Activated CD4-positive, alpha-beta T cell treated with anti-CD3 and anti-CD28 coated beads, Interleukin-2, amount 50 U/mL, for 16 hours (primary cell): Measurements from ENCODE around the gene MTPN.

Experiments used
- DNase-seq: peaks from one replicate; pipeline ENCODE4 v3.0.0-alpha.2; 2020

MTPN gene

DNA sequence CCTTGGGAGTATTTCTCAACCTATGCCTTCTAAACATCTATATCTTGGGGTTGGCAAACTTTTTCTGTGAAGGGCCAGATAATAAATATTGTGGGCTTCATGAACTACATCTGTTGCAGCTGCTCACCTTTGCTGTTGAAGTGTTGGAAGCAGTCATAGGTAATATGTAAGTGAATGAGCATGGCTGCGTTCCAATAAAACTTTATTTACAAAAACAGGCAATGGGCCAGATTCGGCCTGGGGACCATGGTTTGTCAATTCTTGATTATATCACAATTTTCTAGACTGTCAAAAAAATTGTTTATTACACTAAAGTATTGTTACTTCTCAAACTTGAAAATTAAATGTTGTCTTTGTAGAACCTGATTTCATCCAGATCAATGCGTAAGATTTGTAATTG, 54.9 kb downstream of the MTPN start:
- DNase-seq, result no peak

DNA sequence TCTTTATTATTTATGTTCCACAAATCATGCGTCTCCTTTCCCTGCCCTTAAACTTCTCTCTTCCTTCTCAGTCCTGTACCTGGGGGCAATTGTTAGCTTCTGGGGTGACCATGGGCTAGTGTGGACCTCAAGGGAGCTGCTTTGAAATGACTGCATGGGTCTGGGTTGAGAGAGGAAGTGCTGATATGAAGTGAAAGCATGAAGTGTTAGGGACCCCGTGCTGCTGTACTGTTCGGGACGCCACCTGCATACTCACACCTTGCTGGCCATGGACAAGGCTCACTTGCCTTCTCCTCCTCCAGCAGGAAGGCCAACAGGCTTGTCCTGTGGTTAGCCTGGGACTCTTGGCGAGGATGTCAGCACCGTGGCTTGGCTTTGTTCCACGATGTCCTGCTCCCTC, 56.7 kb downstream of the MTPN start:
- no peak for DNase-seq

DNA sequence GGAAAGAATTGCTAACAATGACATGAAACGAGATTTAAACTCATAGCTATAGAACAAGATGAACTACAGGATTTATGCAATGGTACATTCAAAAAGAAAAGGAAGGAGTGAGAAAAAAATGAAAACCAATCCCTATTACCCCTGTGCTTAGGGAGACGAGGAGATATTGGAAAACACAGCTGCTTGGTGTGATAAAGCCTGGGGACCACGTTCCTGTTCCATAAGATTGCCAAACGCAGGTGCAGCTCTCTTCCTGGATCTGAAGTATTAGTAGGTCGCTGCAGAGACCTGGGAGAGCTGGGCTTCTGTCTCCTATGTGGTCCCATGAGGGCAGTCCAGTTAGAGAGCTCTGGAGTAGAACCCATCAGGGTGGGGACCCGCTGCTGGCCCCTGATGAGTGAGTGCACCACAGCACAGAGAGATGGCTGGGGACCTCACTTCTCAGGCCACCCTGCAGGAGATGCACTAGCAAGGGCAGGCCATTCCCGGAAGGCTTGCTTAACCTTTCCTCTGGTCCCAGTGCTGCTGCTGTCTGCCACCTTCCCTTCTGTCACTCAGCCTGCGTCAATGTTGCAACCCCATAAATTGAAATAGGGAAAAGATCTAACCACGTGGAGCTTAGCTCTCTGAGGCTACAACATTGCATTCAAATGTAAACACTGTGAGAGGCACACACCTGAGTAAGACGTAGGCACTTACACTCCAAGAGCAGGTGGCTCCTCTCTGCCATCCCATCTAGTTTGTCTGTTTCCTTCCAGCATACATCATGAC, 57.9 kb downstream of the MTPN start:
- DNase-seq, result no peak

DNA sequence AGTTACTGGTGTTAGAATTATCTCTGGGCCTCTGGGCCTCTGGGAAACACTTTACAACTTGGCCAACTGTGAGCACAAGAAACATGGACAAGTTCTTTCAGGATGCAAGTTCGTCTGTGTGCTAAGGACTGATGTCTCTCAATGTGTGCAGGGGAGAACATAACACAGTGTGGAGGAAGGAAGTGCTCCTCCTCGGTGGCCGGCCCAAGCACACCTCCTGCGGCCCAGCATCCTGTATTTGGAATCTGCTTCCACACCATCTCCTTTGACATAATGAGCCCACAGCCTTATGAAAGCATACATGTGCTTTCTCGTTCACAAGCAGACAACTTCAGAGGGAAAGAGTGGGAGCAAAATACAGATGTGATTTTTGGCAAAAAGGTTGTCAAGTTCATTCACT, 59.0 kb downstream of the MTPN start:
- DNase-seq, result no peak

DNA sequence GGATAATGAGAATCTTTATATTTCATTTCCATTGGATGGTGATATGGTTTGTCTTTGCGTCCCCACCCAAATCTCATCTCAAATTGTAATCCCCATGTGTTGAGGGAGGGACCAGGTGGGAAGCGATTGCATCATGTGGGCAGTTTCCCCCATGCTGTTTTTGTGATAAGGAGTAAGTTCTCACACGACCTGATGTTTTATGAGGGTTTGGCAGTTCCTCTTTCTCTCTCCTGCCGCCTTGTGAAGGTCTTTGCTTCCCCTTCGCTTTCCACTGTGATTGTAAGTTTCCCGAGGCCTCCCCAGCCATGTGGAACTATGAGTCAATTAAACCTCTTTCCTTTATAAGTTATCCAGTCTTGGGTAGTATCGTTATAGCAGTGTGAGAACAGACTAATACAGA, 59.4 kb downstream of the MTPN start:
- DNase-seq, result no peak

DNA sequence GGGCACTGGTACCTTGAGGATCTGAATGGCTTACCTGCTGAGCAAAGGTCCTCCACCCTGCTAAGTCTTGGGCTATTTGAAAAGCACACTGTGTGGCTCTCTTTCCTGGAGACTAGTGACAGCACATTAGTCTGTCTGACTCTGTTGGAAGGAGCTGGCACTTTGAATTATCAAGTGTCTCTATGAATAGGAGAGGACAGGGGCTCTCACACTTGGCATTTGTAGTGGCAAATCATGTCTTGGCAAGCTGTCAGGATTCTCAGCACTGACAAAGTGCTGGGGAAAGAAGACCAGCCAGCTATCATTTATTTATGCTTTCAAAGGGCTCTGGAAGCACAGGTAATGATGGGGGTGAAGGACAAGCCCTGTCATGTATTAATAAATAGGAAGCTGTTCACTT, 62.8 kb downstream of the MTPN start:
- DNase-seq, result no peak

DNA sequence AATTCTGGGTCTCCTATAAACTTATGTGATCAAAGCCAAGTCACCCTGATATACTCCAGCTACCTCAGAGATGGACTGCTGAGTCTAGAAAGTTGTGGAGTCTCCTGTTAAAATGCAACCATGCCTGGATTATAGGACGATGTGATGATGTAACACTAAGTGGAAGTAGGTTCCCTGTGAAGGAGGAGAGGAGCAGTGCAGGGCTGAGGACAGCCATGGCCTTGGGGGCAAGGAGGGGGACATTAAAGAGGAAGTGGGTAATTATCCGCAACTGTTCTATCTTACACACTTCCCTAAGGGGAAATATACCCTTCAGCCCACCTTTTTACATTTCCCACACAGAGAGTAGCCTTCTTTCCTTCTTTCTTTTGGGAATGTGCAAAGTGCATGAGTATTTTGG, 63.8 kb downstream of the MTPN start:
- no peak for DNase-seq

DNA sequence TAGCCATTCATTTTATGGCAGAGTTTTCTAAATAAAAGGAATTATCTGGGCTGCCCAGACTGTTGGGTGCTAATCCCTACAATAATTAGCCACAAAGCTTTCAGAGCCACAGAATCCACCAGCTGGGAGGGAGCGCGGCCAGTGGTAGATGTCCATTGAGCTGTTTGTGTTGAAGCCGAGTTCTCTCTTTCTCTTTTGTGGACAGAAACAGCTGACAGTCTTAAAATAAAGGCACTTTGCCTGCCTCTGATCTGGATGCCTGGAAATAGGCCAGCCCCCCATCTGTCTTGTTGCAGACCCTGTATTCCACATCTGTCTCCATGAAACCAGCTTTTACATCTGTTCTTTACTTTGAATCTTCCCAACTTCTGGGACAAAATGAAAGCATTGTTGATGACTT, 66.1 kb downstream of the MTPN start:
- DNase-seq, result no peak

DNA sequence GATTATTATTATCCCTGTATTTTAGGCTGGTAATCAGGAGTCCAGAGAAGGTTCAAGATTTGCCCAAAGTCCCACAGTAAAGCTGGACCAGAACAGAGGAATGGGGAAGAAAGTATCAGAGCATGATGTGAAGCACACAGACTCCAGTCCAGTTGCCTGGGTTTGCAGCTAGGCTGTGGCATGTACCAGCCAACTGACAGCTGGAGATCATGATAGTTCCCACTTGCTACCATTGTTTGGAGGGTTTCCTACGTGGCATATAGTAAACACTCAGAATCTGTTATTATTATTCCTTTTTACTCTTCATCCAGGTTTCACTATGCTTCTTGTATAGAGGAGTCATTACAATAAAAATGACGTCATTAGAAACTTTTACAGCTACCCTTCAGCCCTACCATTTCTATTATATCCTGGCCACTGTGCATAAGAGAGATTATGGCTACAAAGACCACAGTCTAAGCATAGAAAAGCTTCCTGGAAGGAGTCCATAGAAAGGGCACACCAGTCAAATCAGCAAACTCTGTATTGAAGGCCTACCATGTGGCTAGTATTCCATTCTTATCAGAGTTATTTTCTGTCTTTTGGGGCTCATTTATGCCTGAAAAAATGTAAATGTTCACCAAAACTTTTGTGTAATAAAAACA, 66.6 kb downstream of the MTPN start:
- no peak for DNase-seq

DNA sequence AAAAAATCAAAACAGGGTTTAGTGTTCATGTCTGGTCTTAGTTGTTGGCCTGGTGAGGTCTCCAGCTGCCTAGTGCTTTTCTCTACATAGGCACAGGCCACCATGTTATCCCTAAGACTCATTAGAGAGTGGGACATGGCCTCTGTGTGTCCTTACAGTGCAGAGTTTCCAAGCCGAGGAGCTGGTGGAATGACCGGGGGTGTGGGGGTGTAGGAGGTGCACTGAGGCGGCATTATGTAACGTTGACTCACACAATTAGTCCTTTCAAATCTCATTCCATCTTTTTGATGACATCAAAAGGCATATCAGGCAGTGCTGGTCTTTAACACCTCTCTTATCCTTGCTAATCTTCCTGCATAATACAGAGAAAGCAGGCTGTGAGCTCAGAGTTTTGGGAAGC, 71.3 kb downstream of the MTPN start:
- no peak for DNase-seq

DNA sequence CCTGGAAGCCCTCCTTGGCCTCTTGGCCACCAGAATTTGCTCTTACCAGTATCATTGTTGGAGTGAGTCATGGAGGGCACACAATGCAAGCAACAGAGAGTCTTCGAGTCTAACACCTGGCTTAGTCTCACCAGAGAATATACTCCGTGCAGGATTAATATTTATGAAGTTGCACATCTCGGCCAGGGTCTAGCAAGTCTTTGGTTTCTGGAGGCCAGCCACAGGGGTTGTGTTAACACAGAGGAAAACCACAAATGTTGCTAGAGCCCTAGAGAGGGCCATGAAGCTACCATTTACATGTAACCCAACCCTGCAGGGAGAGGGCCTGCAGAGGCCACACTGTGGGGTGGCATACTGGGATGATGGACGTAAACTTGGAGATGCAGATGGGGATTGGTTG, 71.8 kb downstream of the MTPN start:
- no peak for DNase-seq

DNA sequence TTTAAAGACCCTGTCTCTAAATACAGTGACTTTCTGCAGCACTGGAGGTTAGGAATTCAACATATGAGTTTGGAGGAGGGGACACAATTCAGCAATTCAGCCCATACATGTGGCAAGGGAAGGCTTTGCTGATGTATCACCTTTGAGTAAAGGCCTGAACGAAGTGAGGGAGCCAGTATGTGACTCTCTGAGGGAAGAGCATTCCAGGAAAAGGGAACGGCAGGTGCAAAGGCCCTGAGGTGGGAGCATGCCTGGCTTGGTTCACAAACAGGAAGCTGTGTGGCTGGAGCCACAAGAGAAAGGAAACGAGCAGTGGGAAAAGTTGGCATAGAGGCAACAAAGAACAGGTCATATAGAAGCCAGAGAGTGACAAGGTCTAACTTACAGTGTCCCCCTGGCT, 72.9 kb downstream of the MTPN start:
- no peak for DNase-seq

DNA sequence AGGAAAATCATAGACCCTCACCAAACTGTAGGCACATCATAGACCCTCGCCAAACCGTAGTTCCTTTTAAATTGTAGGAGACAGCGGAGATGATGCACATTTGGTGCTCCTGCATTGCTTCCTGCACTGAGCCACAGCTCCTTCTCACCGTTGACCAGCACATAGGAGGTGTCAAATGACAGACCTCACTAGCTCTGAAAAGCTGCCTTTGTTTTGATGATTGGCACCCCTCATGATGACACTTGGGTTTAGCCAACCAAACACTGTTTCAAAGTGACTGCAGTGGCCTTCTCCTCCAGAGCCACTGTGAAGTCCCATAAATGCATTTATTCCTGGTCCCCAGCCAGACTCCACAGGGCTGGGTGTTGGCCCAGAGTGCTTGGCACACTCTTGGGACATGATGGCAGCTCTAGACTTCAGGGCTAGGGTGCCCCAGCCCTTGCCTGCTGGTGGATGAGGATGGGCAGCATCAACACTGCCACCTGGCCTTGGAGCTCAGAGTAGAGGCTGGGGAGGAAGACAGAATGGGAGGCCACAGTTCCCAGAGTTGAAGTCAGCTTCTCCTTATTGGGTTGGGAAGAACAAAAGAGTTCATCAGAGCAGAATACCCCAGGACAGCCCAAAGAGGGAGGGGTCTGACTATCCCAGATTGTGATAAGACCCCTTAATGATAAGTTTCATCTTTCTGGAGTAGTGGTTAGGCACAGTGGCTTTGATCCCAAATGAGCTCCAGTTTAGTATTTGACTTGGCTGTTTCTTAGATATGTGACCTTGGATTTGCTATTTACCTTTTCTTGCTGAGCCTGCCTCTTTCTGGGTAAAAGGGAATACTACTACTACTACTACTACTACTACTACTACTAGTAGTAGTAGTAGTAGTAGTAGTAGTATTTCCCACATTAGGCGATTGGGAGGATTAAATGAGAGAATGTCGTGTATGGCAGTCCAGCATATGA, 75.3 kb downstream of the MTPN start:
- no peak for DNase-seq

DNA sequence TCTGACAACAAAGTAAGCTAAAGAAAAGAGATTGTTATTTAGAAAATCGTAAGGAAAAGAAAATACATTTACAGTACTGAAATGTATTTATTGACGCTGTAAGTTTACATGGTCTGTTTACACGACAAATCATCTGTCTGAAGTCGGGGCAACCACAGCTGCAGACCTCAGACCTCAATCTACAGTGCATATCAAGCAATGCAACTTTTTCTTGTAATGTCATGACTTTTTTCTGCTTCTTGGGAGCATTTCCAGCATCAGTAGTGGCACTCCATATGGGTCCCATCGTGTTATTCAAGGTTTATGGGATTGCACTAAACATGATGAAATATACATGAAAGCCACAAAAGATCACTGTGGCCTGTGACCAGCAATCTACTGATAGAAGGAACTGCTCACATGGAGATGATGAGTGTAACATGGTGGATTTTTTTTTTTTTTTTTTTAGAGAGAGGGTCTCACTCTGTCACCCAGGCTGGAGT, 77.1 kb downstream of the MTPN start:
- no peak for DNase-seq

DNA sequence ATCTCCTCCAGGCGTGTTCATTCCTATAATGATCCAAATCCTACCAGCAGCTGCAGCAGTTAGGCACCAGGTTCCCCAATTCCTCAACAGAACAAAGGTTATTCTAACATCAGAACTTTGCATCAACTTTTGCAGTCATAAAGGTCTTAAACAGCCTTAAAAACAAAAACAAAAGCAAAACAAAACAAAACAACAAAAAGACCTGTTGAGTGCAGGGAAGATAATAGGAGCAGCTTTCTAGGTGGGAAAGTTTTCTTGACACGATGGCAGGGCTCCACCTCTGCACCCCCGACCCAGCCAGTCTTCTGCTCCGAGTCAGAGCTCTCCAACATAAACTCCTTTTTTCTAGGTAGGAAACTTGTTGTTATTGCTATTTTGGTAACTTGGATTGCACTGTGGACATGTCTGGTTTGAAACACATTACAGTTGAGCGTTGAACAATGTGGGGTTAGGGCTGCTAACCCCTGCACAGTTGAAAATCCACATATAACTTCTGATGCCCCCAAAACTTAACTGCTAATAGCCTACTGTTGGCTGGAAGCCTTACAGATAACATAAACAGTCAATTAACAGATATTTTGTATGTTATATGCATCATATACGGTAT, 77.6 kb downstream of the MTPN start:
- no peak for DNase-seq

DNA sequence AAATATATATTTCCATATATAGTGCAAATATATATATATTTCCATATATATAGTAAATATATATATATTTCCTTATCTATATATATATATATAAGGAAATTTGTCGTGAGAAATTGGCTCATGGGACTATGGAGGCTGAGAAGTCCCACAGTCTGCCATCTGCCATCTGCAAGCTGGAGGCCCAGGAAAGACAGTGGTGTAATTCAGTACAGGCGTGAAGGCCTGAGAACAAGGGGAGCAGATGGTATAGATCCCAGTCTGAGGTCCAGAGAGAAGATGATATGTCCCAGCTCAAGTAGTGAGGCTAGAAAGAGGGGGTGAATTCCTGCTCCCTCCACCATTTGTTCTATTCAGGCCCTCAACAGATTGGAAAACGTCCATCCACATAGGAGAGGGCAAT, 78.9 kb downstream of the MTPN start:
- no peak for DNase-seq

DNA sequence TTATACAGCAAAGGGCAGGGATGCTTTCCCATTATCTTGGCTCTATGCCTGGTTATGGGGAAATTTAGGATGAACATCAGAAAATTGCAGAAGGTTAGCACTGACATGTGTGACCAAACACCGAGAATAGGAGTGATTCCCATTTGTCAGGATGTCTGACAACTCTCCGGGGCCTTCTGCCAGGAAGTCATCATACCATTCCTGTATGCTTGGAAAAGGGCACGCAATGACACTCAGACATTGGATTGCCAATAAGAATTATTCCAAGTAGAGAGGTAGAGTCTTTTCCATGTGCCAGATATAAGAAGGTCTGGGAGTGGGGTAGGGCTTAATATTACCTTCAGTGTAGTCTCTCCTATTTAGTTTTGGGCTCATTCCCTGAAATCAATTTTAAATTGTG, 82.3 kb downstream of the MTPN start:
- no peak for DNase-seq

DNA sequence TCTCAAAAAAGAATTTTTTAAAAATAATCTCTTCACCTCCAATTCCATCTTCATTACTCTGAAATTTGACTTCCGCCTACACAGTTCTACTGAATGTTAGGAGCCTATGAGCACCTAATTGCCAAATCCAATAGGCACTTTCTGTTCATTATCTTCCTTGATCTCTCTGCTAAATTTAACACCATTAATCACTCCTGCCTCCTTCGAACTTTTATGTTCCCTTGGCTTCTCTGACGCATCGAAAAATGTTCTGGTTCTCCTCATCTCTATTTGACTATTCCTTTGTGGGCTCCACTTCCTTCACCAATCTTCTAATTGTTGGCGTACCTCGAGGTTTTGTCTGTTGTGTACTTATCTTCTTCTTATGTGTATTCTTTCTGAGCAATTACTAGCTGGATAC, 87.3 kb downstream of the MTPN start:
- DNase-seq, result no peak

DNA sequence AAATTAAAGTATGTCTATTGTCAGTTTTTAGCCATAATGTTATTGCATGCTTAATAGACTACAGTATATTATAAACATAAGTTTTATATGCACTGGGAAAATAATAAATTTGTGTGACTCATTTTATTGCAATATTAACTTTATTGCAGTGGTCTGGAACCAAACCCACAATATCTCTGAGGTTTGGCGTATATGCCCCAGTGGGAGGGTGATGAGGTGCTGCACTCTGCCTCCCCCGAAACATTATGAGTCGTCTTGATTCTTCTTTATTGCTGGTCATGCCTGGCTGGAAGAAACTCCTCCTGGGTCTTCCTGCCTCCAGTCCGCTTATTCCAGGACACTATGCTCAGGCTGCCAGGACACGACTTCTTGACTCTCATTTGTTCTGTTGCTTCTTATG, 88.4 kb downstream of the MTPN start:
- DNase-seq, result no peak

DNA sequence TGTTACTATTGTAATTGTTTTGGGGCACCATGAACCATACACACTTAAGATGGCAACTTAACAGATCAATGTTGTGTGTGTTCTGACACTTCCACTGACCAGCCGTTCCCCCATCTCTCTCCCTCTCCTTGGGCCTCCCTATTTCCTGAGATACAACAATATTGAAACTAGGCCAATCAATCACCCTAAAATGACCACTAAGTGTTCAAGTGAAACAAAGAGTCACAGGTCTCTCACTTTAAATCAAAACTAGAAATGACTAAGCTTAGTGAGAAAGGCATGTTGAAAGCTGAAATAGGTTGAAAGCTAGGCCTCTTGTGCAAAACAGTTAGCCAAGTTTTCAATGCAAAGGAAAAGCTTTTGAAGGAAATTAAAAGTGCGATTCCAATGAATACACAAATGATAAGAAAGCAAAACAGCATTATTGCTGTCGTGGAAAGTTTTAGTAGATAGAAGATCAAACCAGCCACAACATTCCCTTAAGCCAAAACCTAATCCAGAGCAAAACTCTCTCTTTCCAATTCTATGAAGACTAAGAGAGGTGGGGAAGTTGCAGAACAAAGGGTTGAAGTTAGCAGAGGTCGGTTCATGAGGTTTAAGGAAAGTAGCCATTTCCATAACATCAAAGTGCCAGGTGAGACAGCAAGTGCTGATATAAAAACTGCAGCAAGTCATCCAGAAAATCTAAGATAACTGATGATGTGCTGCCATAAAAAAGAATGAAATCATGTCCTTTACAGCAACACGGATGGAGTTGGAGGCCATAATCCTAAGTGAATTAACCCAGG, 90.6 kb downstream of the MTPN start:
- peak; percentile 69 for DNase-seq

DNA sequence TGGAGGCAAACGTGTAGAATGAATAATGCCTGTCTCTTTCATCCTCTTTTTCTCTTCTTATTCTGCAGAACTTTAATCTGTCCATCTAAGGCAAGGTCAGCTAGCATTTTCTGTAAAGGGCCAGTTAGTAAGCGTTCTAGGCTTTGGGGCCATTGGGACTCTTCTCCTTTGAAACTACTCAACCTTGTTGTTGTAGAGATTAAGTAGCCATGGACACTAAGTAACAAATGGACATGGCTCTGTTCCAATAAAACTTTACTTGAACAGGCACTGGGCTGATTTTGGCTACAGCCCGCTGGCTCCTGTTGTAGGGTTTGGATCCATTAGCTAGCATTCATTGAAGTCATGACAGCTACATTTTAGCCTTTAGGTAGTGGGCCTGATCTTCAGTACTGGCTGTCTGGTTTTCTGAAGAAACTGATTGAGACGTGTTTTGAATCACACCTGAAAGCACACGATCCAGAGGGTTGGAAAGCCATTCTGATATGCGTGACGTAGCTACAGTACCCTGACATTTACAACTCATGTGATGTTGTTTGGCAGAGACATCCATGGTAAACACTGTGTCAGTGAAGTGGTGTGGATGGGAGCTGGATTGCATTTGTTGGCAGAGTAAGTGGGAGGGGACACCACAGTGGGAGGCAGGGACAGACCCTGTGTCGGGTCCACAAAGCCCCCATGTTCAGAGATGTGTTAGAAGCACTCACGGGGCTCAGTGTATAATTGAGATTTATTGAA, 92.5 kb downstream of the MTPN start:
- DNase-seq, result no peak

DNA sequence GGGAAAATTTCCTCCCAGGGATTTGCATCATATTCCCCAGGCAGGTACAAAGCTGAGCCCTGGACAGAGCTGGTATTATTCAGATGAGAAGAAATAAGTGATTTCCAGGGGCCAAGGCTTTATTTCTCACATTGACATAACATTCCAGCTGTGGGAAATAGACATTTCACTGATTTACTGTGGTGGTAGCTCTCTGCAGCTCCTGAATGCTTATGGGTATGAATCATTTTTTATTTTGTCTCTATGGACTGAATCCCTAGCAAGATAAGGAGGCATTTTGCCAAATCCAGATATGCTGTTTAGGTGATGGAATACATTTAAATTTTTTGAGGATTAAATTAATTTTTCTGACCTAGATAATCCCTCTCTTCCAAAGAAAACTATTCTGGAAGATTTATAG, 97.9 kb downstream of the MTPN start:
- DNase-seq, result no peak
